ENCODE measurements around the gene BCKDHB. TPM values are rescaled to one million over a fixed set of nuclear protein-coding genes. Genes with fewer than 3 reads are reported as not detected.

BCKDHB gene
- total and polyA plus RNA-seq, 2 experiments from 2014 or later = 32.1 to 42.7 TPM

GRCh38 chr6:80186082-80186481 lies 79.6 kb downstream of the BCKDHB start:
- H4K20me1 ChIP-seq (replicated peaks; ENCODE audit: insufficient read depth) = no peaks in the 10 kb centered on the region
- peaks cover 2% of the 10 kb centered on the region for H3K27me3 Mint-ChIP-seq (ENCODE audit: insufficient read depth, low read depth, poor library complexity)
- no peak overlapping the region for H3K4me2 ChIP-seq
- TF ChIP-seq JUNB (IDR thresholded peaks at IDR 0.05; ENCODE audit: unreplicated experiment) = no peak
- TF ChIP-seq ZNF114 (CRISPR knock-in tag; IDR thresholded peaks at IDR 0.05) = no peak
- no peak for TF ChIP-seq REST (IDR thresholded peaks at IDR 0.05; ENCODE audit: unreplicated experiment)
- no peak for TF ChIP-seq EZH2 (IDR thresholded peaks at IDR 0.05; ENCODE audit: low read depth, unreplicated experiment)
- TF ChIP-seq ETS1 (IDR thresholded peaks at IDR 0.05) = no peak
- no peak for TF ChIP-seq NANOG (IDR thresholded peaks at IDR 0.05; ENCODE audit: borderline replicate concordance)
- TF ChIP-seq ZNF462 (CRISPR knock-in tag; IDR thresholded peaks at IDR 0.05) = no peak
- no peak for TF ChIP-seq STAT1 (IDR thresholded peaks at IDR 0.05; ENCODE audit: unreplicated experiment)
- no peak for TF ChIP-seq EZH2phosphoT487 (IDR thresholded peaks at IDR 0.05; ENCODE audit: unreplicated experiment)
- no peak for TF ChIP-seq POLR2AphosphoS5 (IDR thresholded peaks at IDR 0.05; ENCODE audit: low read depth)
- ATAC-seq (no peak), DNase-seq (ENCODE audit: low spot score) (no peak)
- no peak overlapping the region for H3K27ac ChIP-seq (ENCODE audit: low read depth)
- no peaks in the 10 kb centered on the region for H3K9me2 ChIP-seq (ENCODE audit: insufficient read depth)
- H3K4me1 Mint-ChIP-seq = peaks cover 15% of the 10 kb centered on the region
- H3K9me3 Mint-ChIP-seq = no peaks in the 10 kb centered on the region
- no peak overlapping the region for H2AFZ ChIP-seq
- H3K27ac Mint-ChIP-seq = no peak overlapping the region
- H3K27me3 ChIP-seq (ENCODE audit: insufficient read depth) = no peaks in the 10 kb centered on the region
- no peak overlapping the region for H3K4me3 ChIP-seq
- no peaks in the 10 kb centered on the region for H3K4me1 ChIP-seq (ENCODE audit: insufficient read depth)
- no peaks in the 10 kb centered on the region for H3K36me3 ChIP-seq (ENCODE audit: insufficient read depth)
- no peaks in the 10 kb centered on the region for H3K79me2 ChIP-seq (replicated peaks; ENCODE audit: insufficient read depth)
- H3K36me3 Mint-ChIP-seq (ENCODE audit: low read depth) = no peaks in the 10 kb centered on the region
- H3F3A ChIP-seq (replicated peaks; ENCODE audit: low read depth) = no peaks in the 10 kb centered on the region
- H3K4me3 Mint-ChIP-seq = no peak overlapping the region
